ENCODE results near the gene NDUFAF3. TPM values are rescaled to one million over a fixed set of nuclear protein-coding genes. Genes with fewer than 3 reads are reported as not detected.
A peak's percentile ranks its signal among the peaks of the same experiment; 100 is the strongest.

The NDUFAF3 gene
- total and polyA plus RNA-seq, 2 donors from 2014 or later = 106 to 190 TPM

GRCh38 chr3:49005998-49006397, 15.9 kb upstream of the NDUFAF3 start:
- Histone ChIP-seq H3K36me3 (ENCODE audit: control insufficient read depth in 2 of 3, insufficient read depth in 3 of 3, low read length in 3 of 3) (peaks cover 0 to 12% (median 0%) of the 10 kb centered on the region in 3 donors), H3K4me1 (ENCODE audit: control insufficient read depth in 2 of 3, insufficient read depth in 2 of 3, low read depth in 1 of 3, low read length in 3 of 3) (peaks cover 0 to 13% (median 9%) of the 10 kb centered on the region in 3 donors), H3K4me3 (ENCODE audit: low read length in 3 of 3) (peak overlapping the region; percentile 24 to 92 (median 82)), H3K27ac (ENCODE audit: low read depth in 2 of 2, low read length in 2 of 2) (peak overlapping the region; percentile 96 to 99), H3K9ac (ENCODE audit: low read length in 3 of 3) (peak overlapping the region in 1 of 3 donors; percentile 99), H3K9me3 (ENCODE audit: control insufficient read depth in 2 of 3, insufficient read depth in 1 of 3, low read length in 3 of 3) (no peaks in the 10 kb centered on the region), H3K27me3 (ENCODE audit: control insufficient read depth, insufficient read depth, low read length) (no peaks in the 10 kb centered on the region)
- intact Hi-C loops (cut with DNase I) = no loop called here
- no peak for TF ChIP-seq CTCF (IDR thresholded peaks at IDR 0.05; ENCODE audit: borderline replicate concordance, extremely low read depth, insufficient read depth)
- DNase-seq (peak in 2 of 5 donors; percentile 55 to 73), FAIRE-seq (no peak)

DNA sequence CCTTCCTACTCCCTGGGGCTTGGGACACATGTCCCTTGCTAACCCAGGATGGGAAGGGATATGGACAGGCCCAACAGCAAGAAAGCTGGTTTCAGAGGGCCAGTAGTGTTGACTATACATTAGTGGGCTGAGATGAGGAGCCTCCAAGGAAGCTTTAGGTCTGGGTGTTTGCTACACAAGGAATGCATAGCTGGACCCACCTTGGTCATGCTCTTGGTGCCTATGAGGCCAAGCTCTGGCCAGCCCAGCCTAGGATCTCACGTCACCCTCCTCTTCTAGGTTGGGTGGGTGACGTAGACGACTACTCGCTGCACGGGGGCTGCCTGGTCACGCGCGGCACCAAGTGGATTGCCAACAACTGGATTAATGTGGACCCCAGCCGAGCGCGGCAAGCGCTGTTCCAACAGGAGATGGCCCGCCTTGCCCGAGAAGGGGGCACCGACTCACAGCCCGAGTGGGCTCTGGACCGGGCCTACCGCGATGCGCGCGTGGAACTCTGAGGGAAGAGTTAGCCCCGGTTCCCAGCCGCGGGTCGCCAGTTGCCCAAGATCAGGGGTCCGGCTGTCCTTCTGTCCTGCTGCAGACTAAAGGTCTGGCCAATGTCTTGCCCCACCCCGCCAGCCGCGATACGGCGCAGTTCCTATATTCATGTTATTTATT, 15.4 kb upstream of the NDUFAF3 start:
- Histone ChIP-seq H3K36me3 (ENCODE audit: control insufficient read depth in 2 of 3, insufficient read depth in 3 of 3, low read length in 3 of 3) (peaks cover 0 to 12% (median 0%) of the 10 kb centered on the region in 3 donors), H3K9ac (ENCODE audit: low read length in 3 of 3) (peak overlapping the region; percentile 67 to 99 (median 90)), H3K4me3 (ENCODE audit: low read length in 3 of 3) (peak overlapping the region; percentile 82 to 92 (median 92)), H3K27me3 (ENCODE audit: control insufficient read depth, insufficient read depth, low read length) (no peaks in the 10 kb centered on the region), H3K9me3 (ENCODE audit: control insufficient read depth in 2 of 3, insufficient read depth in 1 of 3, low read length in 3 of 3) (no peaks in the 10 kb centered on the region), H3K4me1 (ENCODE audit: control insufficient read depth in 2 of 3, insufficient read depth in 2 of 3, low read depth in 1 of 3, low read length in 3 of 3) (peaks cover 0 to 13% (median 9%) of the 10 kb centered on the region in 3 donors), H3K27ac (ENCODE audit: low read depth in 2 of 2, low read length in 2 of 2) (peak overlapping the region; percentile 96 to 99)
- no peak for TF ChIP-seq CTCF (IDR thresholded peaks at IDR 0.05; ENCODE audit: borderline replicate concordance, extremely low read depth, insufficient read depth)
- DNase-seq = peak; percentile 49 to 89 (median 72)
- intact Hi-C loops (cut with DNase I) = no loop called here
- no peak for FAIRE-seq

DNA sequence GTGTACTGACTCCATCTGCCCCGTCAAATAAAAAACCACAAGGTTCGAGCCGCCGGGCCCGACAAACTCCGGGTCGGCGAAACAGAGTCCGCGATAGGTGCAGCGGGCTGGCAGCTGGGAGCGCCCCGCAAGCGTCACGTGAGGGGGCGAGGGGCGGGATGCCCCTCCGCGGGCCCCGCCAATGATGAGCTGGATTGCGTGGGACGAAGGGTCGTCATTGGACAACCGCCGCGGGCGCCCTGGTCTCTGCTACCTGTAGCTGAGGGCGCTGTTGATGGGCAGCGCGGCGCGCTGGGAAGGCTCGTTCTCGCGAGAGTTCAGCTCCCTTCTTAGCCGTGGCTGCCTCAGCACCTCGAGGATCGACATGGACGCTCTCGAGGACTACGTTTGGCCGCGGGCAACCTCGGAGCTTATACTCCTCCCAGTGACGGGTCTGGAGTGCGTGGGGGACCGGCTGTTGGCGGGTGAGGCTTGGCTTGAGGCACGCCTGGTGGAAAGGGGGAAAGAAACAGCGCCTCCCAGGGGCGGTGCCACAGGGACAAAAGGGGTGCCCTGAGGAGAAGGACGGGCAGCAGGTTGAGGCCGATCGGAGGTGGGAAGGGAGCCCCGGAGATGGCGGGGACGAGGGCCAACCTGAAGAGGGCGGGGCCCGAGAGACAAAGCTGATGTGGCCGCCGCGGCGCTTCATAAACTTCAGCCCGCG, 14.7 kb upstream of the NDUFAF3 start, which contains the start of gene WDR6:
TSS of gene WDR6 (plus strand) at position 324 of the 703 bp plus-strand sequence. CDS start at position 365, 41 bp downstream.
- intact Hi-C loops (cut with DNase I) = no loop called here
- Histone ChIP-seq H3K27me3 (ENCODE audit: control insufficient read depth, insufficient read depth, low read length) (no peaks in the 10 kb centered on the region), H3K27ac (ENCODE audit: low read depth in 2 of 2, low read length in 2 of 2) (peak within 1 kb of the TSS; percentile 96 to 99), H3K4me1 (ENCODE audit: control insufficient read depth in 2 of 3, insufficient read depth in 2 of 3, low read depth in 1 of 3, low read length in 3 of 3) (peaks cover 0 to 13% (median 9%) of the 10 kb centered on the region in 3 donors), H3K36me3 (ENCODE audit: control insufficient read depth in 2 of 3, insufficient read depth in 3 of 3, low read length in 3 of 3) (peaks cover 0 to 12% (median 0%) of the 10 kb centered on the region in 3 donors), H3K4me3 (ENCODE audit: low read length in 3 of 3) (peak within 1 kb of the TSS; percentile 82 to 92 (median 92)), H3K9ac (ENCODE audit: low read length in 3 of 3) (peak within 1 kb of the TSS; percentile 89 to 99 (median 90)), H3K9me3 (ENCODE audit: control insufficient read depth in 2 of 3, insufficient read depth in 1 of 3, low read length in 3 of 3) (no peaks in the 10 kb centered on the region)
- TF ChIP-seq CTCF (IDR thresholded peaks at IDR 0.05; ENCODE audit: borderline replicate concordance, extremely low read depth, insufficient read depth) = peak; percentile 36
- FAIRE-seq = peak; percentile 49
- peak; percentile 98 to 99 (median 99) for DNase-seq
